GM18909 (cell line): ENCODE data around the gene DNAJC5G.
"Not testable (repeated sequence)": the region's sequence is repeated elsewhere in the genome, so short reads cannot be mapped to it uniquely, and the experiment has no call there.

ENCODE experiments used
- ATAC-seq: cut with Tn5 transposase; IDR thresholded peaks from one replicate; pipeline ENCODE4 v1.9.1; 2021; ENCODE audit warnings: mild to moderate bottlenecking; ENCODE audit not compliant: unreplicated experiment, poor library complexity

The DNAJC5G gene

DNA sequence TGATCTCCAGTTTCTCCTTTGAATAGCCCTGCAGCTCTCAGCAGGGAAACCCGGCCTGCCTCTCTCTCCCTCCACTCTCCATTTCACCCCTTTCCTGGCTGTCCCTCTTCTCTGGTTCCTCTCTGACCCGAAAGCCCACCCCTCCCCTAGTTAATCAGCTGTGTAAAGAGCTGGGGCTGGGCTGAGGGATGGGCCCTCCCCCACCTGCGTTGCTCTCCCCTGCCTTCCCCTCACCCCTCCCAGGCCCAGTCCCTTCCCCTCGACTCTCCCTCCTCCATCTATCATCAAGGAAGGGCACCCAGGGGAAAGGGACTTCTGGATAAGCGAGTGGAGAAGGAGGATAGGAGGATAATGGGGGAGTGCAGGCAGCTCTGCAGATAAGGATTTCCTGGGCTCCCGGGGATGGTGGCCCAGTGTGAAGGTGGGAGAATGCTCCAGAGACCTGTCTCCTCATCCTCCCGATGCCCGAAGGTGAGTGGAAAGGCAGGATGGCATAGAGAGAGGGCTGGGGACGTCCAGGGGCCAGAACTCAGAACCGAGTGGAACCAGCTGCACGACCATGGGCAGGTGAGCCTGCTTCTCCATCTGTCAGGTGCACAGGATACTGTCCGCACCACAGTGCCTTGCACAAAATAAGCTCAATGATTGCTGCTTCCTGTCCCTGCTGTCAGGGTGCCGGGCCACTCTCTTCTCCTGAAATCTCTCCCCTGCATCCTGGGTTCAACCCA, 24.4 kb upstream of the DNAJC5G start:
- no peak for ATAC-seq

DNA sequence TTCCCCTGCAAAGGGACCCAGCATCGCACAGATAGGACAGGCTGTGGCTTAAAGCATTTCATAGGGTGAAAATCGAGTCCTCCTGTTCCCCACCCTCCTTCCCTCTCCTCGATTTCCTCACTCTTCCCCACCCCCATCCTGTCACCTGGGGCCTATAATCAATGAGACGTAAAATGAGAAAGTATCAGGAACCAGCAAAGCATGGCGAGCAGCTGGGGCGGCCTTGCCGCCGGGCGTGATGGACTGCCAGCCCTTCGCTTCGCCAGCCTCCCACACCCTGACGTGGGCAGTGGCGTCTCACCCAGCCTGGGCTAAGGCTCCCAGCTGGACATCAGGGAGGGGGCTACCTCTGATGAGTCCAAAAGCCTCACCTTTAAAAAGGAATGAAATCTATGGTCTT, 23.5 kb upstream of the DNAJC5G start:
- no peak for ATAC-seq

DNA sequence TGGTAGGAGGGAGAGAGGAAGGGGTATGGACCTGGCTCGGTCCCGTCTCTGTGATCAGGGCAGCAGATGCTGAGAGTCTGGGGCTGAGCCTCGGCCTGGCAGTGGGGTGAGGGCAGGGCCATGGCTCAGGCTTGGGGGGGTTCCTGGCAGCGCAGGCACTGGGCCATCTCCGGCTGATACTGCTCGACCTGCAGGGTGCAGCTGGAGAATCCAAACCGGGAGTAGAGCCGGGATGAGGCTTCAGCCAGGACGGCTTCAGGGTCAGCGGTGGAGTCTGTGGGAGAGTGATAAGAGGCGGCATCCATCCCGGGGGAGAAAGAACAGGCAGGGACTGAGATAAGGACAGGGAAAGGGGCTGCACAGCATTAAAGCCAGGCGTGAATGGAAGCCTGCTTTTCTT, 20.0 kb upstream of the DNAJC5G start:
- no peak for ATAC-seq

DNA sequence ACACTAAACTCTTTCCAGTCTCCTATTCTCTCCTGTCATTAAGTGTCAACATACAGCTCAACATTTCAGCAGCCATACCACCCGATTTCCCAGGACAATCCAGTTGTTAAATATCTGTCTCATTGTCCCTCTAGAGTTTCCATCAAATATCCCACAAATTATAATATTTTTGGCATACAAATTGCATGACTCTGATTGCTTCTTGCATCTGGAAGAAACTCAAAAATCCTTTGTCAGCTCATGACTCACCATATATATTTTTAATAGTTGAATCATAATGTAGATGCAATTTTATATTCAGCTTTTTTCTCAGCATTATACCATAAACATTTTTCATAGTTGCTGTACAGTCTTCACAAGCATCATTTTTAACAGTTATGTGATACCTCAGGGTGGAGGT, 19.6 kb upstream of the DNAJC5G start:
- ATAC-seq = no peak

DNA sequence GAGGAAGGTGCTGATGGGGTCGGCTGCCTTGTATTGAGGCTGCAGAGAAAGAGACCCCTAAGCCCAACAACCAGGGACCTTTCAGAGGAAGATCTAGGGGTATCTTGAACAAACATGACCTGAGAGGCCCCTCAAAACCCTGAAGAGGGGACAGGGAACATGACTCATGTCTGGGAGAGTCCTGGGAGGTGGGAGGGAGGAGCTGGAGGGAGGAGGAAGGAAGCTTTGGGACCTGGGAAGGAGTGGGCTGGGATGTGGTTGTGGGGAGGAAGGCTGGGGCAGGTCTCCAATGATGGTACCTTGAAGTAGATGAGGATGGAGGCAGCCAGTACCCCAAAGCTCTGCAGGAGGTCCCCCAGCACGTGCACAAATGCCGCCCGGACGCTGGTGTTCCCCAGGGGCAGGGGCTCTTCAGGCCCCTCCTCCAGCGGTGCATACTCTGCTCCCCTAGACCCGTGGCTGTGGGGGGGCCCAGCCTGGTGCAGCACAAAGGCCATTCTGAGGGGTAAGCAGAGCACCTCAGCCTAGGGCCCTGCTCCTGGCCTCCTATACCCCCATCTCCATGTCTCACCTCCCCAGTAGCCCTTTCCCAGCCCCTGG, 18.3 kb upstream of the DNAJC5G start:
- ATAC-seq = no peak

DNA sequence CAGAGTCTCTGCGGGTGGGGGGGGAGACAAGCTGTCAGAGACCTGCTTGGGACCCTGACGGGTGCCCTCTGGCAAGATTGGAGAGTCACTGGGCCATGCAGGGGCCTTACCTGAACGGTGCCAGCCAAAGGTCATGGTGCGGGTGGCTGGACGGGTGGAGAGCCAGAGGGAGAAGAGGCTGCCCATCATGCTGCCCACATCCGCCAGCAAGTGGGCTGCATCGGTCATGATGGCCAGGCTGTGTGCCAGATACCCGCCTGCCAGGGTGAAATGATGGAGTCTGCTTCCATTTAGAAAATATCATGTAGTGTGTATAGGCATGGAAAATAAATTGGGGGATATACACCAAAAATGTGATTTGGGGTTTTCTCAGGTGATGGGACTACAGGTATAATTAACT, 17.2 kb upstream of the DNAJC5G start:
- ATAC-seq = no peak

DNA sequence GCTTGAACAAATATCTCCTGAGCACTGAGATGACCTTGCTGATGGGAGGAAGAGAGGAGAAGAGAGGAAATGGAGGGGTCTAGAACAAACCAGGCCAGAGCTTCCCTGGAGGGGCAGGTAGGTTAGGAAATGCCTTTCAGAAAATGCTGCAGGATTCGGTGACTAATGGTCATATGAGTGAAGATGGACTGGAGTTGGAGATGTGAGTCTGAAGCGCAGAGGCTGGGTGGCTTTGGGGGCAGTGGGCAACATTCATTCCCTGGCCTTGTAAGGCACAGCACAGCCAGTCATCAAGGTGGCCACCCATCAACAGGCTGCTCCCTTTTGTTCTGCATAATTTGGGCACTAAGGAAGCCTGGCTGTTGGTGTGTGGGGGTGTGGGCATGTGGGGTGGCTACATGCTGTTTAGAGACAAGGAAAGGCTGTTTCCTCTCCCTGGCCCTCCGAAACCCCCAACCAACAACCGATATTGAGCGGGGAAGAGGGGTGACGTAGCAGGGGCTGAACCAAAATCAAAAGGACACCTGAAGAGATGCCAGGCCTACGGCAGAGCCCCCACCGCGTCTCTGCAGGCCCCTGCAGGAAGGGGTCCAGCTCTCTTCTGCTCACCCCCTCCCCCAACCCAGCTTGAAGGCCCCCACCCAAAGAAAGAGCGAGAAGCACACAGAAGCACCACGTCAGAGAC, 13.8 kb upstream of the DNAJC5G start:
- no peak for ATAC-seq

DNA sequence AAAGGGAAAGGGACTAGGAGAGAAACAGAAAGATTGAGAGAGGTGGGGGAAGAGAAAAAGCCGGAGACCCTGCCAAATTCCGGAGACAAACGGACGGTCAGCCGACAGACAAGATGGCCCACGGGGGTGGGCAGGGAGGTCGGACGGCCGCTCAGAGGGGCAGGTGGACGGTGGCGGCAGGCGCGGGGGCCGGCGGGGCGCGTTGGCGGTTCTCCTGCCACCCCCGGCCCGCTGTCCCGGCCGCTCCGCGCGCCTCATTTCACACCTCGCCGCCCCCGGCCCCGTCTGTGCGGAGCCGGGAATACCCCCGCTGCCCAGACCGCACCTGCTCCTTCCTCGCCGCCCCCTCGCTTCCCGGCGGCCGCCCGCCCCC, 13.3 kb upstream of the DNAJC5G start:
- ATAC-seq = no peak

DNA sequence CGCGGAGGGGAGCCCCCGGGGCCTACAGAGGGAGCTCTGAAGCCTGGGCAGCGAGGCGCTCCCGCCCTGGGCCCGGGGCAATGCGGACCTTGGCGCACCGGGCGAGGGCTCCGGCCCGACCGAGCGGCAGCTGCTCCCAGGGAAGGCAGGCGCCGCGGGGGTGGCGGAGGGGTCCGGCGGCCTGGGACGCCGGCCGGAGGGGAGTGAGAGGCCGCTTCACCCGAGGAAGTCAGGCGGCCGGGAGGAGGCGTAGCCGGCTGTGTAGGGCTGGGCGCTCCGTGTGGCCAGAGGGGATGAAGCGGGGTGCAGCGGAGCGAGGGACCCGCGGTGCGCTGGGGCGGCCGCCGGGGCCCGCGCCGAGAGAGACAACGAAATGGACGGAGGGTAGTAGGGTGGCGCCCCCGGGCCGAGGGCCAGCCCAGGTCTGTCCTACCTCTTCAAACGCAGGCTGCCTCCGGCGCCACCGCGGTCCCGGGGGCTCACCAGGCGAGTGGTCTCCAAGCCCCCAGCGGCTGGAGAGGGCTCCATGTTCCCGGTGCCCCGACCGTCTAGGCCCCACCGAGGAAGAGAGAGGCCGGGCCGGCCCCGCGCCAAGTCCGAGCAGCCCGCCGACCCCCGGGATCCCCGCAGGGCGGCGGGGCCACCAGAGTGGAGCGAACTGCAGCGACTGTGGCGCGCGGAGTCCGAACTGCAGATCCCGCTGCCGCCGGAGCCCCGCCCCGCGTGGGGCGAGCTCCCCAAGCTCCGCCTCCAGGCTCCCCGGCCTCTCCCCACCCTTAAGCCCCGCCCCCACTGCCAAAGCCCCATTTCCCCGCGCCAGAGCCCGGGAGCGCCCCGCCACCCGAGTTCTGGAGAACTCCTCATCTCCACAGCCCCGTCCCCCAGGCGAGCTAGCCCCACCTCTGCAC, 12.6 kb upstream of the DNAJC5G start, which contains the start of gene SLC30A3:
Gene SLC30A3, minus strand, starts transcription at position 669 of the 908 bp plus-strand sequence. Its CDS starts 141 bp downstream, at position 528.
- ATAC-seq = no peak

DNA sequence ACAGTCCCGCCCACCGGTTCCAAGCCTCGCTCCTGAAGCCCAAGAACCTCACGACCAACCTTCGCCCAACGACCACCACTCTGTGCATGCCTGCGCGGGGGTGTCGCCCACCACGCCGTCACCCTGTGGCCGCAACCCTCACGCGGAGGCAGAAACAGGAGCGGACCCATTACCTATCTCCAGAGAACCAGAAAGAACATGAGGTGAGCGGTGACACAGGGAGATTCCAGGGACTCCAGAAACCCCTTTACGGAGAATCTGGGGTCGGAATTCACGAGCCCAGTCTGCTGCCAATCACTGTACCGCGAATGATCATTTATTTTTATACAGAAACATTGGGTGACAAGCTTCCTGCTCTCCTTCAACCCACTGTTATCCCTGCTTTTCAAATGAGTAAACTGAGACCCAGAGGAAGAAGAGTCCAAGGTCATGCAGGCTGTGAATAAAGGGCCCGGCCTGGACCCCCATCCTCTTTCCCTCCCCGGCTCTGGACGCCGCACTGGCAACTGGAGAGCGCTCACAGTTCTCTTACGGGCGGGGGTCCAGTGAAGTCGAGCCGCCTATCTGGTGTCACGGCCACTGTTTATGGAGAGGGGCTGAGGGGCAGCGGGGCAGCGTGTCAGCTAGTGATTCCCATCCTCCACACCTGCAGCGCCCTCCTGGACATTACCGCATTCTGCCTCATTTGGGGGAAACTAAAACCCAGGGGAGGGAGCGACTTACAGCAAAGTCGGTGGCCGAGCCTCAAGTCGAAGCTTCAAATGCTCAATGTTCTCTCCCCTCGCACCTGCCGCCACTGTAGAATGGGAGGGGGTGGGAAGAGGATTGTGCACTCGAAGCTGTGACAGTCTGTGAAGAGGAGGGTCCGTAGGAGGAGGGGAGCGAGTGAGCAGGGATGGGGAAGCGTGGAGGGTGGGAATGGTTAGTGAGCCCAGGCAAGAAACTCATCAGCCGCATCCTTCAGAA, 11.7 kb upstream of the DNAJC5G start:
- no peak for ATAC-seq

DNA sequence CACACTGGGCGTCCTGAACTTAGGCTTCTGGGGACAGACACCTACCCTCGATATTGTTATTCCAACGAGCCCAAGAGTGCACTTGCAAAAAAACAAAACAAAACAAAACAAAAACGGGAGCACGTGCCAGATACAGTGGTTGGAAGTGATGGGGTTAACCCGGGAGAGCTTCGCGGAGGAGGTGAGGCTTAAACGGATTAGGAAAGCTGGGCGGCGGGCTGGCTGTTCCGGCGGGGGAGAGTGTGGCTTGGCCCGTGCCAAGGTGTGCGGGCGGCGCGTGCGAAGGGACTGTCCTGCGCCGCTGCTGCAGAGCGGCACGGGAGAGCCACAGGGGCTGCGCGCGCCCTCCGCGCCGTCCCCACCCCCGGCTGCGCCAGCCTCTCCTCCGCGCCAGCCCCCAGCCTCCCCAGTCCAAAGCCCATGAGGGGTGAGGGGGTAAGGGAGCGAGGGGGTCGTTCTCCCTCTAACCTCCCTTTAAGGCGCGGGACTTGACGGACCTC, 10.9 kb upstream of the DNAJC5G start:
- no peak for ATAC-seq

DNA sequence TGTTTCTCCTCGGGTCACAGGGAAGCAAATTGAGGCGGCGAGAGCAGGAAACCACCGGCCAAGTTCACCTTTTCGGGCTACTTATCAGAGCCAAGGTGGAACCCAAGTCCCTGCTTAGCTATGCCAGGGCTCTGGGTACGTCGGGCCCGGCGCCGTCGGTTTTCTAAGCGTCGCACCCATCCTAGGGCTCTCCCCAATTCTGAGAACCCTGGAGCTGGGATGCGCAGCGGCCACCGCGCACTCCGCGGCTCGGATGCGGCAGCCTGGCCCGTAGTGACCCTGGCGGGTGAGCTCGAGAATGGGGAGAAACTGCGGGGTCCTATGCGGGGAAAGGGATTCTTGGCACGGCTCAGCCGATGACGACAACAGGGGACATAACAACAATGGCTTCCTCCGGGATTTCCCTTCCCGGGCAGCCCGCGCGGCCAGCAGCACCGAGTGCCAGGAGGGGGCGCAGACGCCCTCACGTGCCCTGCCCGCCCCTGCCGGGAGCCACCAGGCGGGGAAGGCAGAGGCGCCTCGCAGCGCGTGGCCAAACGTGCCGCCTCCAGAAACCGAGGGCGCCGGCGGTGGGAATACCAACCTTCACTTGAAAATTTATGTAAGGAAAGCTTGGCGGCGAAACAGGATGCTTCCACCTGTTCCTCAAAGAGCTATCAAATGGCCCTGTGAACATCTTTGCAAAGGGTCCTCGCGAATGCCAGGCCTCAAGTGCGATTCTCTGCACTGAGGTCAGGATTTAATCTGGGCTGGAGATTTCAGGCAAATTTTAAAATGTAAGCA, 10.3 kb upstream of the DNAJC5G start:
- ATAC-seq = no peak

DNA sequence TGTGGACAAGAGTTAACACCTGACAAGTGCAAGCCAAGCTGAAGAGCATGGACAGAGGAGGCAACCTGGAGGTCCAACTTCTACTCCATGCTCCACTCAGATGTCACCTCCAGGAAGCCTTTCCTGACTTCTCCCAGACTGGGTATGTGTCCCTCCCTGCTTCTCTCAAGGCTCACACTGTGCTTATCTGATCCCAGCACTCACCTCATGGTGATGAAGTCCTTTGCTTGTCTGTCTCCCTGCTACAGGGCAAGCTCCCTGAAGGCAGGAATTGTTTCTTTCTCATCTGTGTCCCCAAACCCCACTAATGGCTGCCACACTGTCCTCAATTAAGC, 9.7 kb upstream of the DNAJC5G start:
- ATAC-seq = no peak

DNA sequence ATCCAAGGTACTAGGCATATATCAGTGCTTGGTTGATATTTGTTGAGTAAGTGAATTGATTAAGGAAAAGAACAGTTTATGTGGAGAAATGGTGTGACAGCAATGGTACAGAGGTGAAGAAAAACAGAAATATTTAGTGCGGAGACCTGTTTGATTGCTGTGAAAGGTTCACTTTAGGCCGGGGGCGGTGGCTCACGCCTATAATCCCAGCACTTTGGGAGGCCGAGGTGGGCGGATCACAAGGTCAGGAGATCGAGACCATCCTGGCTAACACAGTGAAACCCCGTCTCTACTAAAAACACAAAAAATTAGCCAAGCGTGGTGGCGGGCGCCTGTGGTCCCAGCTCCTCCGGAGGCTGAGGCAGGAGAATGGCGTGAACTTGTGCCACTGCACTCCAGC, 6.9 kb upstream of the DNAJC5G start:
- not testable (repeated sequence) for ATAC-seq

DNA sequence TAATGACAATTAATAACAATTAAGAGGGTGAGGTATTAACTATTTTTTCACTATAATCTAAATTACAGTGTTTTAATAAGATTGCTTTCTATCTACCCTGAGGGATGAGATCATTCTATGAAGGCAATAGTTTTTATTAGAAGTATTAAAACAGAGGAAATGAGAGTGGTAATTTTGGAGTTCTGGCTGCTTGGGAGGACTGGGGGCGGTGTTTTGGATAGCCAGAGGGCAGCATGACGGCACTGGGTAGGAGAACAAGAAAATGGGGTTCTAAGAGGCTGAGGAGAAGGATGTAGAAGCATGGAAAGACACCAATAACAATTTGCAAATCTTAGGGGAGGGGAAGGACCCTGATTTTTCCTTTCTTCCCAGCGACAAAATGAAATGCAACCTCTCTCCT, 5.1 kb upstream of the DNAJC5G start:
- no peak for ATAC-seq

DNA sequence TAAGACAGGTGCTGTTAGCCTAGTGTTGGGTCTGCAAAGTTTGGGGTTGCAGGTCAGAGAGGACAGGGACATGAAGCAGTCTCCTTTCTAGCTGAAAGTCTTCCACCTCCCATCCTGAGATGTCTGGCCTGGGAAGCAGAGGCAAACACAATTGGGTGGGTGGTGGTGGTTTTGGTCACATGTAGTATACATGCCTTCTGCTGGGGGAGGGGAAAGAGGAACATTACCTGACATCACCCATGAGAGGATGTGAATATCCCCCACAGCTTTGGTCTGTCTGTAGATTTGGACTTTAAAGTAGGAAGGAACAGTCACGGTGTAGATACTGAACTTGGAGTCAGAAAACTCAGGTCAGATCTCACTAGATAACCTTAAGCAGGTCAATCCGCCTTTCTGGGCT, 4.6 kb upstream of the DNAJC5G start:
- ATAC-seq = no peak

DNA sequence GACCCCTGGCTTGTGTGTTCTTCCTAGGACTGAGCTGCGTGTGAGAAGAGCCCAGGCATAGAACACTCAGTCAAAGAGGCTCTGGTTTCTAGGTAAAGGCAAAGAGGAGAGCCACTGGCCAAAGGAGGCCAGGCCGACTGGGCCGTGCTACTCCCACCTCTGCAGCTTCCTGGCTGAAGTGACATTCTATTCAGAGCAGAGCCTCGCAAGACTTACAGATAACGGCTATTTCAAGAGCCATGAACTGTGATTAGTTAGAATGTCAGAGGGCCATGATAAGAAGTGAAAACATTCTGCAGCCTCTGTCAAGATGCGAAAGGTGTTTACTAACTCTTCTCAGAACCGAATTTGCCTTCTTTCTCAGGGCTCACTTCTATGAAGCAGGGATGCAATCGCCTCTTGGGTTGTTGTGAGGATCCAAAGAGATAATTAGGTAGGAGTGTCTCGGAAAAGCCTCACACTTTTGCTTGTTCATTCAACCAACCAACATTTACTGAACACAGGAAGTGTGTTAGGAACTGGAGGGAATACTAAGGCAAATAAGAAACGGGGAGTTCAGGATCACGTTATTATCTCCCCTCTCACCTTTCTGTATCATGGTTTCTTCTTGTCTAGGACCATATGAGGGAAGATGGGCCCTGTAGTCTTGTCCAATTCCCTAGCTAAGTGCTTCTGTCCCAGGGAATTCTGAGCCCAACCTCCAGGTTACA, 3.4 kb upstream of the DNAJC5G start:
- no peak for ATAC-seq
